NCI-H345 treated with DMSO at 0.1 percent for 48 hours (cell line): Measurements from ENCODE around the gene SPPL3.
"Not testable (repeated sequence)": the region's sequence is repeated elsewhere in the genome, so short reads cannot be mapped to it uniquely, and the experiment has no call there.

Experiments
- DNase-seq: peaks from one replicate; lab custom pipeline; 2025; ENCODE audit not compliant: unreplicated experiment; lab: John Stamatoyannopoulos, UW

SPPL3 gene

DNA sequence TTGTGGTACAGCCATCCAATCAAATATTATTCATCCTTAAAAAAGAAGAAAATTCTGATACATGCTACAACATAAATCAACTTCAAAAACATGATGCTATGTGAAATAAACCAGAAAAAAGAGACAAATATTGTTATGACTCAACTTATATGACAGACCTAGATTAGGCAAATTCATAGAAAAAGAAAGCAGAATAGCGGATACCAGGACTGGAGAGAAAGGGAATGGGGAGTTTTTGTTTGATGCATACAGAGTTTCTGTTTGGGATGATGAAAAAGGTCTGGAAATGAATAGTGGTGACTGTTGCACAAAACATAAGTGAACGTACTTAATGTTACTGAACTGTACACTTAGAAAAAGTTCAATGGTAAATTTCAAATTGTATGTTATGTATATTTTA, 82.3 kb downstream of the SPPL3 start:
- DNase-seq: no peak

- DNase-seq: no peak
These were observed 83.2 kb downstream of the SPPL3 start for GRCh38 chr12:120820884-120821510.

- DNase-seq: no peak
These were observed 85.7 kb downstream of the SPPL3 start for GRCh38 chr12:120818416-120818815.

- DNase-seq: no peak
These were observed 86.4 kb downstream of the SPPL3 start for GRCh38 chr12:120817559-120818330.

DNA sequence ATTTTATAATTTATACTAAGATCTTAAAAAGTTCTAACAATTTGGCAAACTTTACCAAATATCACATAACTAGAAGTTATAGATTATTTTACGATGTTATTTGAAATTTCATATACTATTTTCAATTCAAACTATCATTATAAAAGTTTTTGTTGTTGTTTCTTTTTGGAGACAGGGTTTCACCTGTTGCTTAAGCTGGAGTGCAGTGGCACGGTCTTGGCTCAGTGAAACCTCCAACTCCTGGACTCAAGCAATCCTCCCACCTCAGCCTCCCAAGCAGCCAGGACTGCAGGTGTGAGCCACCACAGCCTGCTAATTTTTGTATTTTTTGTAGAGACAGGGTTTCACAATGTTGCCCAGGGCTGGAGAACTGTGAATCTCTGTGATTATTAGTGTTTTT, 87.8 kb downstream of the SPPL3 start:
- no peak for DNase-seq

DNA sequence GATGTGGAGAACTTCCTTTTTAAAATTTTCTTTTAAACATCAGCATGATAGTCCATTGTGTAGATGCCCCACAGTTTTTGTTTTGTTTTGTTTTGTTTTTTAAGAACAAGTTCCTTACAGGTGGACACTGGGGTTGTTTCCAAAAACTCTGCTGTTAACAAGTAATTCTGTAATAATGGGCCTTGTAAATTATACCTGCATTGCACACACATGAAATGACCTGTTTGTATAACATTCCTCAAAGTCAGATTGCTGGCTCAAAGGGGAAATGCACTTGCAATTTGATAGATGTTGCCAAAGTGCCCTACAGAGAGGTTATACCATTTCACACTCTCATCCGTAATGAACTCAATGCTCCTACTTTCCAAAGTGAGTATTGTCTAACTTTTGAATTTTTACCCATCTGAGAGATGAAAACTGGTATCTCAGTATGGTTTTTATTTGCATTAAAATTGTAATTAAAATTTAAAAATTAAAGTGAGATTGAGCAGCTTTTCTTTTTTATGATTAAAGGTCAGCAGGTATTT, 89.2 kb downstream of the SPPL3 start:
- no peak for DNase-seq

DNA sequence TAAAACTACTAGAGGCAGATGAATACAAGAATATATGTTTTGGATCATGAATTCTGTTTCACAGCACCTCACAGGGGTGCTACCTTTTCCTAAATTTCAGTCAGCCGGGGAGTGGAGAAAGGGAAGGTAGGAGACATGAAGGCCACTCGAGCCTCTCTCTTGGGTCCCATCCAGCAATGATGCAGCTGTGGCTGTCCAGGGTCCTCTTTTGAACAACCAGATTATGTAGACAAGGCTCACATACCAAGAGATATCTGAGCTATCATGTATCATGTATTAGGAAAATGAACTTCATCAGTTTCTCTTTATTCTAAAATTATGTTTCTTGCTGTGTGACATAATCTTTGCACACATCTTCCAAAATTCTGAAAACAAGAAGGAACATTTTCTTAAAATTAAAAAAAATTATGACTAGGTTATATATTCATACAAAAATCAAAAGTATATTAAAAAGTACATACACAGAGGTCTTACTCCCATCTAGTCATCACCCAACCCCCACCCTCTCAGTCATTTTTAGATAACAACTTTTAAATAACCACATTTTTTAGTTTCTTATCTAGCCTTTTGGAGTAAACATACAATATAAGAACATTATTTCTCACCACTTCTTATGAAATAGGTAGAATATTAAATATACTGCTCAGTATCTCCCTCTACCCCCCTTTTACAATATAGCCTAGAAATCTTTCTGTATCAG, 89.8 kb downstream of the SPPL3 start:
- DNase-seq: no peak

DNA sequence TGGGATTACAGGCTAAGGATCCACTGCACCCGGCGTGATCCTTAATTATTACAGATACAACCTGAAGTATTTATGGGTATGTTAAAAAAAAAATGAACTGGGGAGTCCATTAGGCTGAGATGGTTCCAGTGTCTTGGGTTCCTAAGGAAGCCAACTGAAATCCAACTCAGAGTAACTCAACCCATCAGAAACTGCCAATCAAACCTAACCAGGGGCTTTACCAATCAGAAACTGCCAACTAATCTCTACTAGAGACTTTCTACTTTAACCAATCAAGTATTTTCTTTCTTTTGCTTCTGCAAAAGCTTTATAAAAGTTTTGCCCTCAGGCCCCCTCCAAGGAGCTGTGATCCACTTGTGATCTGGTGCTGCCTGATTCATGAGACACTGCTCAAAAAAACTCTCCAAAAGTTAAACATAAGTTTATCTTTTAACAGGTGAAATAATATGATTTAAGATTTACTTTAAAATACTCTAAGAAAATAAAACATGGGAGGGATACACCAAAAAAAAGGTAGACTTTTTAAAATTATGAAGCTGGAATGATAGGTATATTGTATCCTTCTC, 90.5 kb downstream of the SPPL3 start:
- no peak for DNase-seq

GRCh38 chr12:120810021-120810420, 94.1 kb downstream of the SPPL3 start:
- DNase-seq: no peak

DNA sequence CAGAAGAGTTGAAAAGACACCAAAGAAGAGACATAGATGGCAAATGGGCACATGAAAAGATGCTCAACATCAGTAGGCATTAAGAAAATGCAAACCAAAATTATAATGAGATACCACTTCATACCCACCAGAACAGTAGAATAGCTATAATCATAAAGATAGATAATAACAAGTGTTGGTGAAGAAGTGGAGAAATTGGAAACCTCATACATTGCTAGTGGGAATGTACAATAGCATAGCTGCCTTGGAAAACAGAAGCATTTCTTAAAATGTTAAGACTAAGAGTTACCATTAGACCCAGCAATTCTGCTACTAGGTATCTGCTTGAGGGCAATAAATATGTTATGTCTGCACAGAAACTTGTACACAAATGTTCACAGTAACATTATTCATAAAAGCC, 99.7 kb downstream of the SPPL3 start:
- no peak for DNase-seq

DNA sequence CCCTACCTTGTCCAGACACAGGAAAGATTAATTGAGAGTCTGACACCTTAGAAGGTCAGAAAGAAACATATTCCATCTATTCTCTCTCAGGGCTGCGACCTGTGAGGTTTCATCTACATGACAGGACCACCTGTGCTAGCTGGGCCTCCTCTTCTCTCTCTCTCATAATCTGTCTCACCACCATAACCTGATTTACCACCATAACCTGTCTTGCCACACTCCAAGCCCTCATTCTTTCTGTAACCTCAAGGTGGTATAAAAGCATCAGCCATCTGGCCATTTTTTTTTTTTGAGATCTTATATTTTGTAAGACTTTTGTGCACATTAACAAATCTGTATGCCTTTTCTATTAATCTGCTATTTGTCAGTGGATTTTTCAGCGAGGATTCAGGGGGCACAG, 103.0 kb downstream of the SPPL3 start:
- no peak for DNase-seq

DNA sequence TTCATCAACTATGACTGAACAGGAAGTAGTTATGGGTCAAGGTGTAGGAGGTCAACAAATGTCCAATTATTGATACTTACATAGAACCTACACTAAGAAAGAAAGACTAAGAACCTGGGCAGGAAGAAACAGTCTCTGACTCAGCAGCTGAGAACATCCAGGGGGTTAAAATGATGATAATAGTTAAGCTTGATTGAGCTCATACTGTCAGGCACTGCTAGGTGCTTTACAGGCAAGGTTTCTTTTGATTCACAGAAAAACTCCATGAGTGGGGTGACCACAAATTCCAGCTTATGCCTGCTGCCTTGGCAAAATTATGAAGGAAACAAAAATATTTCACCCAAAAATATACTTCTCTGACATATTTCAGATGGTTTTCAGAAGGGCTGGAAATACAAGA, 103.5 kb downstream of the SPPL3 start:
- DNase-seq: no peak

DNA sequence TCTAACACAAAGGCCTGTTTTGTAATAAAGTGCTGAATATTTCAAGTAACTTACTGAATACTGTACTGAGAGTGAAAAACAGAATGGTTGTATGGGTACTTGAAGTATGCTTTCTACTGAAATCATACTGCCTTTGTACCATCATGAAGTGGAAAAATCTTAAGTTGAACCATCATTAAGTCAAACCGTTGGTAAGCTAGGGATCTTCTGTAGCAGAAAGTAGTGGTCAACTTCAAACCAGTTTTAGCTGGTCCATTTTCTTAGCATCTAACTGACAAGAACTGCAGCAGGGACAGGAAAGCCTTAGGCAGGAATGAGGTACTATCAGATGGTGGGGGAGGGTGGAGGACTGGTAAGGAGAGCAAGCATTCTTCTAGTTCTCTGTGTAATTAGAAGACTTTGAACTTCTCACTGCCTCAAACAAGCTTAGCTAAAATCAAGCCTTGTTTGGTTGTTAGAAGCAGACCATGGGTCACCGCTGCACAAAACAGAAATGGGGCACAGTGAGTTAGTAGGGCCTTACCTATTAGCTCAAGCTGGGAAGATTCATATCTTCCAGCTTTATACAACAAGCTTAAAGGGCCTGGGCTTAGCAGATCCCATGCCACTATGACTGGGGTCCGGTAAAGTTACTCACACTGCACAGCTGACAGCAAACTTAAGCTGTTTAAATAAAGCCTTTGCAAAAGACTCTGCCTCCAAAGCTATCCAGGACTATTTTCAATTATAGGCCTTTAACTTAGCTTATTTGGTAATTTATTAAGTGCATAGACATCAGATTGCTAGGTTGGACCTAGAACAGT, 104.7 kb downstream of the SPPL3 start:
- no peak for DNase-seq

DNA sequence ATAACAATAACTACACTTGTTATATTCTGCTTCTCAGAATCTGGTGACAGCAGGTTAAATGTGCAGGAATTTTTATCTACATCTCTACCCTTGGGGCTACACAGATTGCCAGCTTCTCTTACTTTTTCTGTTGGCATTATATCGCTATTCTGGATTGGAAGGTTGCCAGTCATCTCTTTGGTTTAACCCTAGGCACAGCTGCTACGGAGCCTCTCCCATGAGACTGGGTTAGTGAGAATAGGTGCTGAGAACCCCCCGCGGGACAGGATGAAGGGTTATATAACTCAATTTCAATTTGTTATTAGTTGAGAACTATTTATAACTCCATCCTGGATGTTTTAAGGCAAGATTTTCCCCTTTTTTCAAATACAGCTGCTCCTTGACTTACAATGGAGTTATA, 105.5 kb downstream of the SPPL3 start:
- no peak for DNase-seq

GRCh38 chr12:120797677-120798642, 106.2 kb downstream of the SPPL3 start:
- no peak for DNase-seq

GRCh38 chr12:120795441-120796178, 108.5 kb downstream of the SPPL3 start:
- DNase-seq: no peak

- no peak for DNase-seq
These were observed 110.8 kb downstream of the SPPL3 start for GRCh38 chr12:120793357-120793756.

GRCh38 chr12:120792456-120792855, 111.7 kb downstream of the SPPL3 start:
- not testable (repeated sequence) for DNase-seq

DNA sequence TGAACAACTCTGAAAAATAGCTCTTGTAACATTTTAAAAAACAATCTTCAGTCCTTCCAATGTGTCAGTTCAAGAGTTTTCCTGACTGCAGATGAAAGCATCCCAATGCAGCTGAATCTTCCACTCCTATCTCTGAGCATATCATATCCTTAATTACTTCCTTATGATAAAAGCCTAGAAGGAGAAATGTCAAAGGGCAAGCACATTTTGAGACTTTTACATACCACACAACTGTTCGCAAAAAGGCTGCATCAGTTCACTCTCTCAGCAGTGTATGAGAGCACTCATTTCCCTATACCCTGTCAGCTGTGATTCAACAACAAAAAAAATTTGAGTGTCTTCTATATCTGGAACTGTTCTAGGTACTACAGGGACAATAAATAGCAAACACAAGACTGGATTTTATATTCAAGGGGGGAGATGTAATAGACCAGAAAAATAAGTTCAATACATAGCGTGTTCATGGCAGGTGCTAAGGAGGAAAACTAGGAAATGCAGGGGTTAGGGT, 112.4 kb downstream of the SPPL3 start:
- DNase-seq: no peak
